Caco-2 (cell line): ENCODE data around the gene THRB. TPM values are rescaled to one million over a fixed set of nuclear protein-coding genes. Genes with fewer than 3 reads are reported as not detected.
A peak's percentile ranks its signal among the peaks of the same experiment; 100 is the strongest.

ENCODE experiments used
- Bru-seq: library from RNA; stranded (reverse); fragments of 400-500 nt; gene quantifications from one replicate; lab custom pipeline; 2021; lab: Mats Ljungman, UMichigan
- BruChase-seq, 2 experiments: library from RNA; stranded (reverse); fragments of 400-500 nt; gene quantifications; one replicate each; lab custom pipeline; 2021; lab: Mats Ljungman, UMichigan
- BruUV-seq: library from RNA; stranded (reverse); fragments of 400-500 nt; replicated peaks from 2 replicates; lab custom pipeline; 2021; lab: Mats Ljungman, UMichigan
- CTCF ChIA-PET: fragments of 300-600 bp; sonication (Branson Sonifier 250); formaldehyde crosslinking; loops from one replicate; lab custom pipeline; 2022; ENCODE audit warnings: antibody characterized with exemption; lab: Charles Lee
- POLR2A ChIA-PET: fragments of 300-600 bp; sonication (Branson Sonifier 250); formaldehyde crosslinking; loops from one replicate; lab custom pipeline; 2022; ENCODE audit warnings: antibody characterized with exemption; lab: Charles Lee
- DNase-seq, 2 experiments: peaks; one replicate each; pipeline versions ENCODE4 v3.0.0 to v3.0.0-alpha.2; 2020 to 2022
- H3K27me3 ChIP-seq: replicated peaks from 2 replicates; pipeline ENCODE4 v1.6.0; 2011; ENCODE audit warnings: low read length; ENCODE audit not compliant: control insufficient read depth, insufficient read depth
- H3K36me3 ChIP-seq: 2 replicates; pipeline ENCODE4 v1.5.1; 2011; ENCODE audit warnings: low read length; ENCODE audit not compliant: control insufficient read depth, insufficient read depth
- H3K4me1 ChIP-seq: fragments of 250-450 bp; sonication (Bioruptor Pico); 2 replicates; pipeline ENCODE4 v1.5.1; 2020; ENCODE audit warnings: mild to moderate bottlenecking
- H3K4me3 ChIP-seq: 2 replicates; pipeline ENCODE4 v1.5.1; 2011; ENCODE audit warnings: low read depth, mild to moderate bottlenecking, control low read depth, low read length
- H3K9me3 ChIP-seq: fragments of 250-450 bp; sonication (Bioruptor Pico); 2 replicates; pipeline ENCODE4 v1.5.1; 2020; ENCODE audit warnings: mild to moderate bottlenecking, moderate library complexity
- H3K27ac Mint-ChIP-seq: one replicate; pipeline ENCODE4 v1.8.0; 2022; ENCODE audit warnings: mixed read lengths; ENCODE audit not compliant: unreplicated experiment
- H3K27me3 Mint-ChIP-seq: one replicate; pipeline ENCODE4 v1.8.0; 2022; ENCODE audit warnings: mixed read lengths; ENCODE audit not compliant: insufficient read depth, unreplicated experiment
- H3K36me3 Mint-ChIP-seq: one replicate; pipeline ENCODE4 v1.8.0; 2022; ENCODE audit warnings: mild to moderate bottlenecking, mixed read lengths; ENCODE audit not compliant: insufficient read depth, unreplicated experiment
- H3K4me1 Mint-ChIP-seq: one replicate; pipeline ENCODE4 v1.8.0; 2022; ENCODE audit warnings: low read depth, mixed read lengths; ENCODE audit not compliant: unreplicated experiment
- H3K4me3 Mint-ChIP-seq: one replicate; pipeline ENCODE4 v1.8.0; 2022; ENCODE audit warnings: mild to moderate bottlenecking, moderate library complexity, mixed read lengths; ENCODE audit not compliant: unreplicated experiment
- H3K9me3 Mint-ChIP-seq: one replicate; pipeline ENCODE4 v1.8.0; 2022; ENCODE audit warnings: mixed read lengths; ENCODE audit not compliant: unreplicated experiment
- intact Hi-C: fragments of 100-400 bp; cut with micrococcal nuclease; formaldehyde crosslinking; loops from one replicate; pipeline ENCODE4 v1.10.0; 2022; ENCODE audit not compliant: unreplicated experiment
- long read RNA-seq: library from polyadenylated mRNA; stranded (forward); transcript quantifications from one replicate; pipeline ENCODE4 v2.0.0, GENCODE V29; 2022
- total RNA-seq: library from RNA; stranded (reverse); gene quantifications from 2 replicates; pipeline ENCODE4 v1.2.3, GENCODE V29; 2022
- TF ChIP-seq, protein P1 (sequence below), 2 experiments: fragments of 200-600 bp in 1 of 2; IDR thresholded peaks; 1 replicate in 1 of 2; 2 replicates in 1 of 2; pipeline versions ENCODE4 v1.5.1 to v1.8.0; 2011 to 2022; ENCODE audit warnings: antibody characterized with exemption in 1 of 2, control low read depth in 1 of 2, inconsistent platforms in 1 of 2, low read depth in 1 of 2, low read length in 1 of 2, mild to moderate bottlenecking in 1 of 2, moderate library complexity in 1 of 2; ENCODE audit not compliant: insufficient read depth in 1 of 2, severe bottlenecking in 1 of 2, unreplicated experiment in 1 of 2

Gene THRB
- 17.5 and 19.4 TPM in 2 replicates for total RNA-seq
- percentile 76 among the genes with signal in this experiment for Bru-seq, nascent RNA
- BruChase-seq, experiment 1, labeled RNA remaining after a 2-hour chase = percentile 71 among the genes with signal in this experiment
- percentile 61 among the genes with signal in this experiment for BruChase-seq, experiment 2, labeled RNA remaining after a 6-hour chase
- long read RNA-seq, partial matches to known transcripts = 0 of 7 reads
- long read RNA-seq, other reads (novel, unspliced or antisense) = 7 of 7 reads

DNA sequence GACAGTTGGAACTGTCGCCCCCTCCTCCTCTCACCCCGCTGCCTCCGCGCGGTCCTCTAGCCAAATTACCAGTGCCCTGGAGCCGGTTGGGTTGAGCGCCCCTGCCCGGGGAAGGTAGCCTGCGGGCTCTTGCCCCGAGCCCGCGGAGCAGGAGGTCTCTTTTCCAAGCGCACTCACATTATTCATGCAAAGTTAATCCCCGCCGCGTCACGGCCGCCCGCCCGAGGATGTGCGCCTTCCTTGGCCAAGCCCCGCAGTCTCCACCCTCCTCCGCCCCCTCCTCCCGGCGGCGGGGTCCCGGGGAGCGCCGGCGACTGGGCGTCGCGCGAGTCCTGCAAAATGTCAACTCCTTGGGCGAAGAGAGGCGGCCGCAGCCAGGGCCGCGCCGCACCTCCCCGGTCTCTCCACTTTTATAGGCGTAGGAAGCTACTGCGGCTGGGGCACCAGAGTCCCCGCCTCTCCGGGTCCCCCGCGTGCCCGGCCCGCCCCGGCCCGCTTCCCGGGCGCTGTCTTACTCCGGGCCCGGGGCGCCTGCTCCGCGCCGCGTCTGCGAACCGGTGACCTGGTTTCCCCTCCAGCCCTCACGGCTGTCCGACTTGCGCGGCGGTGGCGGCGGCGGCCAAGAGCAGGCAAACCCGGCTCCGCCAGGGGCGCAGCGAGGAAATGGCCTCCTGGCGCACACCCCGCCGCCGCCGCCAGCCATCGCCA is at the start of gene THRB:
TSS of gene THRB (minus strand) at position 233 of the 708 bp plus-strand sequence.
- no TSS peak for BruUV-seq
- peaks cover 17% of the 10 kb centered on the region for H3K36me3 Mint-ChIP-seq
- Histone ChIP-seq H3K4me1 (peaks cover 10% of the 10 kb centered on the region), H3K36me3 (no peaks in the 10 kb centered on the region), H3K9me3 (no peaks in the 10 kb centered on the region), H3K4me3 (peak within 1 kb of the TSS; percentile 88), H3K27me3 (no peaks in the 10 kb centered on the region)
- H3K27ac Mint-ChIP-seq = peak within 1 kb of the TSS; percentile 95
- intact Hi-C loops = loop anchor here (1.0 to 5.0 kb wide), 4 partner anchors 43 to 497 kb away; no protein-coding TSS in a partner anchor
- H3K4me1 Mint-ChIP-seq = no peaks in the 10 kb centered on the region
- POLR2A ChIA-PET = no interaction called here
- TF ChIP-seq, protein P1, sequence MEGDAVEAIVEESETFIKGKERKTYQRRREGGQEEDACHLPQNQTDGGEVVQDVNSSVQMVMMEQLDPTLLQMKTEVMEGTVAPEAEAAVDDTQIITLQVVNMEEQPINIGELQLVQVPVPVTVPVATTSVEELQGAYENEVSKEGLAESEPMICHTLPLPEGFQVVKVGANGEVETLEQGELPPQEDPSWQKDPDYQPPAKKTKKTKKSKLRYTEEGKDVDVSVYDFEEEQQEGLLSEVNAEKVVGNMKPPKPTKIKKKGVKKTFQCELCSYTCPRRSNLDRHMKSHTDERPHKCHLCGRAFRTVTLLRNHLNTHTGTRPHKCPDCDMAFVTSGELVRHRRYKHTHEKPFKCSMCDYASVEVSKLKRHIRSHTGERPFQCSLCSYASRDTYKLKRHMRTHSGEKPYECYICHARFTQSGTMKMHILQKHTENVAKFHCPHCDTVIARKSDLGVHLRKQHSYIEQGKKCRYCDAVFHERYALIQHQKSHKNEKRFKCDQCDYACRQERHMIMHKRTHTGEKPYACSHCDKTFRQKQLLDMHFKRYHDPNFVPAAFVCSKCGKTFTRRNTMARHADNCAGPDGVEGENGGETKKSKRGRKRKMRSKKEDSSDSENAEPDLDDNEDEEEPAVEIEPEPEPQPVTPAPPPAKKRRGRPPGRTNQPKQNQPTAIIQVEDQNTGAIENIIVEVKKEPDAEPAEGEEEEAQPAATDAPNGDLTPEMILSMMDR (IDR thresholded peaks at IDR 0.05; ENCODE audit: insufficient read depth in 1 of 2, low read depth in 1 of 2, low read length in 1 of 2, severe bottlenecking in 1 of 2, unreplicated experiment in 1 of 2) = peak; percentile 18 to 26
- CTCF ChIA-PET = interaction anchor here (2.6 kb wide), 1 partner anchor 44 kb away, joined by 11 read pairs; no protein-coding TSS in a partner anchor
- peak within 1 kb of the TSS; percentile 95 for H3K4me3 Mint-ChIP-seq
- no peaks in the 10 kb centered on the region for H3K9me3 Mint-ChIP-seq
- H3K27me3 Mint-ChIP-seq = no peaks in the 10 kb centered on the region
- DNase-seq = peak; percentile 80 to 87

GRCh38 chr3:24541935-24542334 is 47.3 kb upstream of the THRB start:
- intact Hi-C loops = no loop called here
- H3K27me3 ChIP-seq = no peaks in the 10 kb centered on the region
- no peaks in the 10 kb centered on the region for H3K27me3 Mint-ChIP-seq
- TF ChIP-seq, protein P1 (IDR thresholded peaks at IDR 0.05; ENCODE audit: insufficient read depth in 1 of 2, low read depth in 1 of 2, low read length in 1 of 2, severe bottlenecking in 1 of 2, unreplicated experiment in 1 of 2) = no peak
- no peak overlapping the region for H3K4me3 ChIP-seq
- no peak for DNase-seq
- no peaks in the 10 kb centered on the region for H3K36me3 ChIP-seq
- H3K4me3 Mint-ChIP-seq = no peak overlapping the region
- peaks cover 6% of the 10 kb centered on the region for H3K4me1 Mint-ChIP-seq
- ChIA-PET POLR2A (no interaction called here), CTCF (no interaction called here)
- BruUV-seq = no TSS peak
- H3K9me3 ChIP-seq = no peaks in the 10 kb centered on the region
- H3K4me1 ChIP-seq = no peaks in the 10 kb centered on the region
- H3K27ac Mint-ChIP-seq = no peak overlapping the region
- H3K36me3 Mint-ChIP-seq = no peaks in the 10 kb centered on the region
- no peaks in the 10 kb centered on the region for H3K9me3 Mint-ChIP-seq

- Mint-ChIP-seq H3K36me3 (no peaks in the 10 kb centered on the region), H3K4me3 (no peak overlapping the region), H3K9me3 (no peaks in the 10 kb centered on the region), H3K27me3 (no peaks in the 10 kb centered on the region), H3K4me1 (peaks cover 6% of the 10 kb centered on the region), H3K27ac (no peak overlapping the region)
- H3K4me1 ChIP-seq = no peaks in the 10 kb centered on the region
- H3K9me3 ChIP-seq = no peaks in the 10 kb centered on the region
- H3K27me3 ChIP-seq = no peaks in the 10 kb centered on the region
- TF ChIP-seq, protein P1 (IDR thresholded peaks at IDR 0.05; ENCODE audit: insufficient read depth in 1 of 2, low read depth in 1 of 2, low read length in 1 of 2, severe bottlenecking in 1 of 2, unreplicated experiment in 1 of 2) = no peak
- DNase-seq = no peak
- H3K4me3 ChIP-seq = no peak overlapping the region
- H3K36me3 ChIP-seq = no peaks in the 10 kb centered on the region
- ChIA-PET POLR2A (no interaction called here), CTCF (no interaction called here)
- BruUV-seq = no TSS peak
- intact Hi-C loops = no loop called here
These were observed 46.2 kb upstream of the THRB start for GRCh38 chr3:24540821-24541220.
